Tibial artery (tissue), 4 donors: Measurements from ENCODE around the gene CFAP65.

ENCODE experiments used
- DNase-seq, 2 donors: peaks; one replicate each; pipeline ENCODE4 v3.0.0-alpha.2; 2019
- H3K27ac ChIP-seq, 2 donors: fragments of 200-600 bp; sonication (generic) in 1 of 2; 1 replicate in 1 of 2; 2 replicates in 1 of 2; pipeline ENCODE4 v1.5.1; 2018 to 2019; ENCODE audit warnings: mild to moderate bottlenecking in 1 of 2
- H3K27me3 ChIP-seq, 2 donors: fragments of 200-600 bp; sonication (generic) in 1 of 2; one replicate each; pipeline versions ENCODE4 v1.5.1 to v1.6.0; 2016 to 2019
- H3K36me3 ChIP-seq, 3 donors: fragments of 200-600 bp; sonication (generic) in 2 of 3; one replicate each; pipeline ENCODE4 v1.5.1; 2016 to 2019; ENCODE audit warnings: mild to moderate bottlenecking in 2 of 3
- H3K4me1 ChIP-seq, 4 donors: fragments of 200-600 bp; sonication (generic) in 2 of 4; 1 replicate in 3 of 4; 2 replicates in 1 of 4; pipeline ENCODE4 v1.5.1; 2016 to 2019
- H3K4me3 ChIP-seq, 2 donors: fragments of 200-600 bp; sonication (generic) in 1 of 2; 1 replicate in 1 of 2; 2 replicates in 1 of 2; pipeline ENCODE4 v1.5.1; 2018 to 2019; ENCODE audit warnings: mild to moderate bottlenecking in 2 of 2
- H3K9me3 ChIP-seq, 3 donors: fragments of 200-600 bp; sonication (generic) in 1 of 3; one replicate each; pipeline ENCODE4 v1.5.1; 2016 to 2019
- CTCF ChIP-seq, 2 experiments: fragments of 200-600 bp in 1 of 2; fragments of 450-650 bp in 1 of 2; IDR thresholded peaks; one replicate each; pipeline ENCODE4 v1.5.1; 2017 to 2019; ENCODE audit warnings: antibody characterized with exemption in 2 of 2, mild to moderate bottlenecking in 1 of 2, moderate library complexity in 1 of 2
- intact Hi-C: fragments of 100-400 bp; cut with DNase I; formaldehyde crosslinking; loops from one replicate; pipeline ENCODE4 v1.15.0; 2023; ENCODE audit warnings: low total_unique reads

Gene CFAP65

DNA sequence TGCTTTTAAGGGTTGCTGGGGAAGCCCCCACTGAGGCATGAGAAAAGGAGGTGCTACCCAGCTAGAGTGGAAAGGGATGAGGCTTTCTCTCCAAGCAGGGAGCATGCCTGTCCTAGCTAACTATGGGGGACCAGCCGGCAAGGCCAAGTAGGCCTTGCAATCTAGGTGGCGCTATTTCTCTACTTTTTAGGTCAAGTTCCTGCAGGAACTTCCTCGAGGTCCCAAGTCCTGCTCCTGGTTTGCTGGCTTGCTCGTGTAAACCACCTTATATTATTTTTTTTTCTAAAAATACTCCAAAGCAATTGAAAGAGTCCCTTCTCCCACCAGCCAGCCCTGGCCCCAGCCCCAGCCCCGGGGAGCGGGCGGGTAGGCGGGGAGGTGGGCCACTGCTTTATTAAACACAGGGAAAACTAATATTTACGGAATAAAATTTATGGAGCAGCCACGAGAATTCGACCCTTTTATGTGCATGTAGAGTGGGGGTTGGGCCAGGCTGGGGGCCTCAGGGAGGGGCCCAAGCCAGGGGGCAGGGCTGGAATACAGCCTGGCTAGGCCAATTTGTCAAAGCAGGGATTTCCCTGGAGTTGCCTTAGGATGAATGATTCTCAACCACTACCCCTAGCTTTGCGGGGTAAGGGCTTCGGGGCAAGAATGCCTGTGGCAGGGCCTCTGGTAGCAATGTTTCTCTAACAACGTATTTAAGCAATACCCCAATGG lies 32.3 kb upstream of the CFAP65 start:
- intact Hi-C loops: no loop called here
- DNase-seq: no peak

DNA sequence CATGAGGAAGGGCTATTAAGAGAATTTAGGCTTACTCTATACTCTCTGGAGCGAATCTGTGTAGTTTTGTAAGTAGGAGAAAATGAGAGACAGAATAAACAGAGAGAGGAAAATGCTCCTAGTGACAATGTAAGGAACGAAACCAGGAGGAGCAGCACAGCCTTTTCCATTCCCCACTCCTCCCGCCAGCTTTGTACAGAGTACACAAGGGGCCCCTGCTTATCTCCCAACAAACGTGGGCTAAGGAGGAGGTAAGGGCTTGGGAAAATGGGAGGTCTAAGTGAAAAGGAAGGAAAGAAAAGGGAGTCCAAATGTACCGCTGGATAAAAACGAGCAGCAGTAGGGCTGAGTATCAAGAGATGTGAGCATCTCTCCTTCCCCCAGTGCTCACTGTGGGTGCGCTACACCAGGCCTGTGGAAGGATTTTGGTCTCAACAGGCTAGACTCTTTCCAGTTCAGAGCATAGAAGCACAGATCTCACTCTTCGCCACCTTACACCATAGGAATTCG lies 31.5 kb upstream of the CFAP65 start:
- no peak for TF ChIP-seq CTCF (IDR thresholded peaks at IDR 0.05)
- intact Hi-C loops: no loop called here
- peaks cover 35 to 42% (median 37%) of the 10 kb centered on the region in 3 donors for H3K36me3 ChIP-seq
- H3K27ac ChIP-seq: no peak overlapping the region
- H3K9me3 ChIP-seq: no peaks in the 10 kb centered on the region
- H3K4me1 ChIP-seq: no peaks in the 10 kb centered on the region
- H3K27me3 ChIP-seq: no peaks in the 10 kb centered on the region
- no peak for DNase-seq
- no peak overlapping the region for H3K4me3 ChIP-seq

More for the DNA sequence above, 32.3 kb upstream of the CFAP65 start:
- Histone ChIP-seq H3K27ac (no peak overlapping the region), H3K9me3 (no peaks in the 10 kb centered on the region), H3K36me3 (peaks cover 37 to 46% (median 40%) of the 10 kb centered on the region in 3 donors), H3K4me3 (no peak overlapping the region), H3K27me3 (no peaks in the 10 kb centered on the region), H3K4me1 (no peaks in the 10 kb centered on the region)
- peak in 1 of 2 experiments; percentile 25 for TF ChIP-seq CTCF (IDR thresholded peaks at IDR 0.05)

GRCh38 chr2:219071131-219071816 lies 30.0 kb upstream of the CFAP65 start:
- no peaks in the 10 kb centered on the region for H3K9me3 ChIP-seq
- no peak overlapping the region for H3K27ac ChIP-seq
- intact Hi-C loops: no loop called here
- H3K4me1 ChIP-seq: no peaks in the 10 kb centered on the region
- H3K36me3 ChIP-seq: peaks cover 19 to 27% (median 24%) of the 10 kb centered on the region in 3 donors
- H3K4me3 ChIP-seq: no peak overlapping the region
- DNase-seq: no peak
- H3K27me3 ChIP-seq: peaks cover 0 to under 1% of the 10 kb centered on the region in 2 donors
- no peak for TF ChIP-seq CTCF (IDR thresholded peaks at IDR 0.05)

DNA sequence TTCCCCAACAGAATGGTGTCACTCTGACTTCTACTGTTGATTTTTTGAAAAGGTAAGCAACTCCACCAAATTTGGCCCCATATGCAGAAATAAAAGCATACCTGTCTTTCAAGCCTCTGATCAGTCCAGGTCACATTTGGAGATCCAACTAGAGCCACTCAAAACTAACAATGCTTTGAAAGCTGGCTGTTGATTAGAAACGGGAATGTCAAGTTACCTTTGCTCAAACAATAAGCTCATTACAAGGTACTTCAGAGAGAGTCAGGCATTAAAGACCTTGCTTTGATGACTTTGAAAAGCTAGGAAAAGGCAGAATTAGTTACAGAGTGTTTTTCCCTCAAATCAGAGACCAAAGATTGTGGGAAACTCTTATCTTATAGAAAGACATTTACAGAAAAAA lies 24.2 kb upstream of the CFAP65 start:
- Histone ChIP-seq H3K9me3 (no peaks in the 10 kb centered on the region), H3K27ac (no peak overlapping the region), H3K27me3 (peaks cover 0 to 23% of the 10 kb centered on the region in 2 donors), H3K36me3 (no peaks in the 10 kb centered on the region), H3K4me1 (peaks cover 0 to 10% (median 8%) of the 10 kb centered on the region in 4 donors), H3K4me3 (no peak overlapping the region)
- intact Hi-C loops: no loop called here
- DNase-seq: no peak
- no peak for TF ChIP-seq CTCF (IDR thresholded peaks at IDR 0.05)

DNA sequence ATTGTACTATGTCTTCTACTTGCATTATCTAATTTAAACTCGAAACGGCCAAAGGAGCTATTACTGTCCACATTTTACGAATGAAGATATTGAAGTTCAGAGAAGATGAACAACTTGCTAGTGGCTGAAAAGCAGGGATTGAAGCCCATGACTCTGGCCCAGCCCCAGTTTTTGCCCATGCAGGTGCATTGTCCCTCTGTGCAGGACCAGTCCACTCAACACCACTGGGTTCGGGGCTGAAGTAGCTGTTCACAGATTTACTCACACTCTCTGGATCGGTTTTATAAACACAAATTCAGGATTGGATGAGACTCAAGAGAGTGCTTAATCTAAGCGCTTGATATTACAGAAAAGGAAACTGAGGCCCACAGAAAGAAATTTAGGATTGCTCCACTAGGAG lies 20.8 kb upstream of the CFAP65 start:
- Histone ChIP-seq H3K4me3 (no peak overlapping the region), H3K4me1 (peaks cover 6 to 42% (median 40%) of the 10 kb centered on the region in 4 donors), H3K9me3 (no peaks in the 10 kb centered on the region), H3K27ac (no peak overlapping the region), H3K36me3 (no peaks in the 10 kb centered on the region), H3K27me3 (peaks cover 4 to 57% of the 10 kb centered on the region in 2 donors)
- intact Hi-C loops: no loop called here
- no peak for DNase-seq
- TF ChIP-seq CTCF (IDR thresholded peaks at IDR 0.05): no peak
